ENCODE data around the gene TXN. TPM values are rescaled to one million over a fixed set of nuclear protein-coding genes. Genes with fewer than 3 reads are reported as not detected.

The TXN gene
- total and polyA plus RNA-seq, 2 of the 8 experiments (the other 6 are each of a cell fraction or from before 2014, with no cell fraction given) = 297 to 419 TPM

DNA sequence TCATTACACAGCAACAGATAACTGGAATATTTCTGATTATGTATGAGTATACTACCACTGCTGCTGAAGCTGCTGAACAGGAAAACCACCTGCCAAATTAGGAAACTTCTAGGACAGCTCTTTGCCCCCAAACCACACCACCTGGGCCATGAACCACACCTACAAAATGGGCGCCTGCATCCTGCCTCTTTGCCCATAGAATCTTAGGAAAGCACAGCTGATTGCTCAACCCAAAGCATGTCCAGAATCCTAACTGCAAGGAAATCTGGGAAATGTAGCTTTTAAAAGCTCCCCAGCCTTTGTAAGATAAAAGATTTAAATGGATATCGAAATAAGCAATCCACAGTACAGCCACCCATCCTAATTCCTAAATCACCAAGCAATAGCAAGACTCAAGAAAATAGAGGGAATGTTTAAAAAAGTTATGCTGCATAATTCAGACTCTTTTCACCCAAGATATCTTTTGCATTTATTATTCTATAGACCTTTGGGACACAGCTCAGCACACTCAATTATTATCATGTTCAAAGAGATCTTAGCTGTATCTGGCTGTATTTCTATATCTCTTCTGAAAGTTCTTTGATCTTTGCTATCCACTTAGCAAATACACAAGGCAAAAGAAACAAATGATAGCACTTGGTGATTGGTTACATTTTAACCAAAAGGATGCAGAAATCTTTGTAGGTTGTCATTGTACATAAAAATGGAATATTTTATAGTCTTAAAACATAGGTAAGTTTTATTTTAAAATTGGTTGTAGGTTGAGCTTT, 41.5 kb downstream of the TXN start:
- CTCF ChIA-PET (ENCODE audit: partially characterized antibody) = interaction anchor here (0.6 to 13.3 kb wide), 7 partner anchors 9 to 311 kb away, joined by 3 to 166 read pairs (median 3); no protein-coding TSS in a partner anchor

More for the DNA sequence above, 41.5 kb downstream of the TXN start:
- H2AK5ac ChIP-seq (ENCODE audit: low read depth, low read length) = no peak overlapping the region
- H3K36me3 ChIP-seq (ENCODE audit: control insufficient read depth in 2 of 4, insufficient read depth in 4 of 4, low read length in 3 of 4) = no peaks in the 10 kb centered on the region
- H3K27ac ChIP-seq (ENCODE audit: low read depth, low read length) = no peak overlapping the region
- H3K4me2 ChIP-seq (ENCODE audit: insufficient read depth in 1 of 2, low read depth in 2 of 2, low read length in 2 of 2) = no peak overlapping the region
- POLR2A ChIA-PET (ENCODE audit: partially characterized antibody) = interaction anchor here (1.5 kb wide), 1 partner anchor 42 kb away, joined by 3 read pairs; the partner anchor contains the start of gene TXN
- no peak overlapping the region for H4K91ac ChIP-seq (replicated peaks; ENCODE audit: insufficient read length, low read length)
- no peak overlapping the region for H4K8ac ChIP-seq (ENCODE audit: extremely low read depth, insufficient read depth, low read length)
- H2BK120ac ChIP-seq (replicated peaks; ENCODE audit: low read depth, low read length) = no peak overlapping the region
- H3K4ac ChIP-seq (replicated peaks; ENCODE audit: insufficient read length, low read depth, low read length) = no peak overlapping the region
- no peaks in the 10 kb centered on the region for H3K23me2 ChIP-seq (ENCODE audit: low read depth, low read length)
- no peaks in the 10 kb centered on the region for H3K27me3 ChIP-seq (replicated peaks in 1 of 4; ENCODE audit: control insufficient read depth in 3 of 4, extremely low read depth in 1 of 4, insufficient read depth in 3 of 4, low read length in 3 of 4)
- no peak overlapping the region for H2BK20ac ChIP-seq (ENCODE audit: low read length)
- H3K18ac ChIP-seq (ENCODE audit: extremely low read depth, low read length) = no peak overlapping the region
- 93% methylated on average over 2 of the region's 2 CpGs; no CpG with 5 or more reads in 1 of the 2 experiments for WGBS, 2 experiments (ENCODE audit: extremely low coverage in 1 of 2, insufficient coverage in 1 of 2, insufficient read length in 1 of 2, insufficient replicate concordance in 2 of 2, low coverage in 1 of 2, low lambda C conversion rate in 2 of 2, missing lambda C conversion rate in 1 of 2)
- H3K79me2 ChIP-seq (ENCODE audit: control insufficient read depth in 1 of 2, insufficient read depth in 2 of 2, low read length in 2 of 2) = no peaks in the 10 kb centered on the region
- no peak overlapping the region for H3K23ac ChIP-seq (ENCODE audit: insufficient read length)
- no peak for FAIRE-seq
- DNase-seq (ENCODE audit: low read depth in 1 of 2, low spot score in 2 of 2) = no peak
- H3K9me3 ChIP-seq (ENCODE audit: insufficient read depth in 2 of 2, low read depth in 1 of 2, low read length in 1 of 2) = 0 out of 4 replicates have a peak, but pooled peaks cover 0 to 2% of the 10 kb centered on the region in 2 experiments
- H3K14ac ChIP-seq (ENCODE audit: insufficient read length) = no peak overlapping the region
- H2AFZ ChIP-seq (ENCODE audit: low read length) = no peak overlapping the region
- H3K56ac ChIP-seq (replicated peaks; ENCODE audit: insufficient read length, low read depth, low read length) = no peak overlapping the region
- no peak overlapping the region for H2BK12ac ChIP-seq (ENCODE audit: low read depth, low read length)
- H2BK15ac ChIP-seq (ENCODE audit: low read length) = no peak overlapping the region
- H3K4me3 ChIP-seq (ENCODE audit: extremely low read depth in 1 of 4, insufficient read depth in 2 of 4, low read depth in 3 of 4, low read length in 4 of 4) = no peak overlapping the region
- TF ChIP-seq SP2 (IDR thresholded peaks at IDR 0.05; ENCODE audit: low read length) (no peak), RAD21 (IDR thresholded peaks at IDR 0.05 in 1 of 2, conservative IDR thresholded peaks at IDR 0.05 in 1 of 2; ENCODE audit: low read depth in 2 of 2, low read length in 2 of 2) (no peak), JUND (IDR thresholded peaks at IDR 0.05; ENCODE audit: low read length) (no peak), SIX5 (IDR thresholded peaks at IDR 0.05; ENCODE audit: low read depth, low read length) (no peak), RFX5 (IDR thresholded peaks at IDR 0.05; ENCODE audit: borderline replicate concordance, low read depth, low read length) (no peak)
- no peak overlapping the region for H4K5ac ChIP-seq (ENCODE audit: insufficient read length, low read depth, low read length)
- H2BK5ac ChIP-seq (ENCODE audit: low read depth, low read length) = no peak overlapping the region
- no peak overlapping the region for H3K9ac ChIP-seq (replicated peaks in 1 of 4; ENCODE audit: extremely low read depth in 1 of 4, low read depth in 3 of 4, low read length in 3 of 4)
- H3K79me1 ChIP-seq (ENCODE audit: low read depth, low read length) = no peaks in the 10 kb centered on the region
- H3K4me1 ChIP-seq (replicated peaks in 1 of 4; ENCODE audit: control insufficient read depth in 3 of 4, insufficient read depth in 4 of 4, low read length in 3 of 4) = no peaks in the 10 kb centered on the region
- H4K20me1 ChIP-seq (replicated peaks in 1 of 2; ENCODE audit: control insufficient read depth in 1 of 2, insufficient read depth in 2 of 2, low read length in 2 of 2) = no peaks in the 10 kb centered on the region

Data from H1 (cell line).